OCI-LY1 (cell line): ENCODE results near the gene VDAC1.

Source experiments
- EZH2 ChIP-seq: fragments of 200-600 bp; sonication (generic), shearing (Covaris generic); IDR thresholded peaks from 2 replicates; pipeline ENCODE4 v1.8.0; 2017; ENCODE audit warnings: borderline replicate concordance, mixed run types, mild to moderate bottlenecking, antibody characterized with exemption, low read length, moderate library complexity, mixed read lengths
- TF ChIP-seq, protein P1 (sequence below): fragments of 200-600 bp; sonication (generic), shearing (Covaris generic); IDR thresholded peaks from 2 replicates; pipeline ENCODE4 v1.5.1; 2017; ENCODE audit warnings: mild to moderate bottlenecking, antibody characterized with exemption, low read length, moderate library complexity, mixed read lengths

DNA sequence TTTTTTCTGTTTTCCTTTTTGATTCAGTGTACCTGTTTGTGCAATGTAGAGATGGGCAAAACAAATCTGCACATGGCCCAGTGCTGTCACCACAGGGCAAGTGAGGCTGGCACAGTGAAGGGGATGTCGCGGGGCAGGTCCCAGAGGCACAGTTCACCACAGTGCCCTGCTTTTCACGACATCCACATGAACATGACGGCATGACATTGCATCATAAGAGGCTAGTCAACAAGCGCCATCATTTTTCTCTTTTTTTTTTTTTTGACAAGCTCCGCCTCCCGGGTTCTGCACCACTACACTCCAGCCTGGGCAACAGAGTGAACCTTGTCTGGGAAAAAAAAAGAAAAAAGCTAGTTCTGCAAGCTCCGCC is 42.9 kb upstream of the VDAC1 start:
- TF ChIP-seq, protein P1, sequence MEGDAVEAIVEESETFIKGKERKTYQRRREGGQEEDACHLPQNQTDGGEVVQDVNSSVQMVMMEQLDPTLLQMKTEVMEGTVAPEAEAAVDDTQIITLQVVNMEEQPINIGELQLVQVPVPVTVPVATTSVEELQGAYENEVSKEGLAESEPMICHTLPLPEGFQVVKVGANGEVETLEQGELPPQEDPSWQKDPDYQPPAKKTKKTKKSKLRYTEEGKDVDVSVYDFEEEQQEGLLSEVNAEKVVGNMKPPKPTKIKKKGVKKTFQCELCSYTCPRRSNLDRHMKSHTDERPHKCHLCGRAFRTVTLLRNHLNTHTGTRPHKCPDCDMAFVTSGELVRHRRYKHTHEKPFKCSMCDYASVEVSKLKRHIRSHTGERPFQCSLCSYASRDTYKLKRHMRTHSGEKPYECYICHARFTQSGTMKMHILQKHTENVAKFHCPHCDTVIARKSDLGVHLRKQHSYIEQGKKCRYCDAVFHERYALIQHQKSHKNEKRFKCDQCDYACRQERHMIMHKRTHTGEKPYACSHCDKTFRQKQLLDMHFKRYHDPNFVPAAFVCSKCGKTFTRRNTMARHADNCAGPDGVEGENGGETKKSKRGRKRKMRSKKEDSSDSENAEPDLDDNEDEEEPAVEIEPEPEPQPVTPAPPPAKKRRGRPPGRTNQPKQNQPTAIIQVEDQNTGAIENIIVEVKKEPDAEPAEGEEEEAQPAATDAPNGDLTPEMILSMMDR = no peak
- TF ChIP-seq EZH2 = no peak
